Panc1 (cell line): Measurements from ENCODE around the gene CD4. TPM values are rescaled to one million over a fixed set of nuclear protein-coding genes. Genes with fewer than 3 reads are reported as not detected.

Source experiments
- ATAC-seq: fragments of 200-7000 bp; cut with Tn5 transposase; 2 replicates; pipeline ENCODE4 v1.9.1; 2020; ENCODE audit warnings: mild to moderate bottlenecking, moderate library complexity
- BruUV-seq: library from RNA; stranded (reverse); fragments of 400-500 nt; replicated peaks from 2 replicates; lab custom pipeline; 2021; lab: Mats Ljungman, UMichigan
- CTCF ChIA-PET: fragments of 300-600 bp; sonication (Branson Sonifier 250); formaldehyde crosslinking; loops from one replicate; lab custom pipeline; 2022; ENCODE audit warnings: antibody characterized with exemption; lab: Charles Lee
- POLR2A ChIA-PET: fragments of 300-600 bp; sonication (Branson Sonifier 250); formaldehyde crosslinking; loops from one replicate; lab custom pipeline; 2022; ENCODE audit warnings: antibody characterized with exemption; lab: Charles Lee
- DNase-seq: peaks from one replicate; pipeline ENCODE4 v3.0.0-alpha.2; 2010; ENCODE audit warnings: low read depth, low spot score
- H3K27ac ChIP-seq: 2 replicates; pipeline ENCODE4 v1.5.1; 2011; ENCODE audit warnings: mild to moderate bottlenecking, low read length, inconsistent platforms
- H3K27me3 ChIP-seq: fragments of 200-500 bp; sonication (Bioruptor generic); 2 replicates; pipeline ENCODE4 v1.6.0; 2014; ENCODE audit warnings: low read length, inconsistent platforms; ENCODE audit not compliant: control insufficient read depth, insufficient read depth
- H3K36me3 ChIP-seq: fragments of 200-500 bp; sonication (Bioruptor generic); 2 replicates; pipeline ENCODE4 v1.5.1; 2014; ENCODE audit warnings: inconsistent platforms, mild to moderate bottlenecking, low read length, moderate library complexity; ENCODE audit not compliant: control insufficient read depth, insufficient read depth
- H3K4me1 ChIP-seq: 2 replicates; pipeline ENCODE4 v1.5.1; 2011; ENCODE audit warnings: inconsistent platforms, mild to moderate bottlenecking, low read length, moderate library complexity; ENCODE audit not compliant: control insufficient read depth, insufficient read depth
- H3K4me3 ChIP-seq, 2 experiments: 2 replicates each; pipeline ENCODE4 v1.5.1; 2011 to 2012; ENCODE audit warnings: low read depth in 2 of 2, low read length in 2 of 2, mild to moderate bottlenecking in 2 of 2, inconsistent platforms in 1 of 2, moderate library complexity in 1 of 2
- H3K9me3 ChIP-seq: fragments of 200-500 bp; sonication (Bioruptor generic); 2 replicates; pipeline ENCODE4 v1.5.1; 2014; ENCODE audit warnings: low read depth, mild to moderate bottlenecking, inconsistent platforms, low read length, moderate library complexity; ENCODE audit not compliant: control insufficient read depth, insufficient read depth
- CTCF ChIP-seq: fragments of 450-650 bp; IDR thresholded peaks from 2 replicates; pipeline ENCODE4 v1.5.1; 2017; ENCODE audit warnings: mild to moderate bottlenecking
- POLR2AphosphoS5 ChIP-seq: IDR thresholded peaks from 2 replicates; pipeline ENCODE4 v1.6.1; 2012; ENCODE audit warnings: mild to moderate bottlenecking, low read depth, low read length, moderate library complexity
- REST ChIP-seq, 2 experiments: IDR thresholded peaks; 2 replicates each; pipeline ENCODE4 v1.6.1; 2011 to 2012; ENCODE audit warnings: low read depth in 2 of 2, control low read depth in 1 of 2, low read length in 1 of 2, mild to moderate bottlenecking in 1 of 2, moderate library complexity in 1 of 2; ENCODE audit not compliant: insufficient read depth in 1 of 2
- SIN3A ChIP-seq: IDR thresholded peaks from 2 replicates; pipeline ENCODE4 v1.6.1; 2012; ENCODE audit warnings: low read depth, mild to moderate bottlenecking, low read length, moderate library complexity, borderline replicate concordance; ENCODE audit not compliant: insufficient read depth
- TCF7L2 ChIP-seq: IDR thresholded peaks from 2 replicates; pipeline ENCODE4 v1.6.1; 2011; ENCODE audit warnings: mild to moderate bottlenecking, low read depth, low read length, inconsistent platforms
- in situ Hi-C: cut with HindIII; loops from 2 replicates; pipeline ENCODE4 v1.10.0; 2016; ENCODE audit warnings: low sequenced_read_pairs, low pct_unique_long_range_greater_than_20kb
- intact Hi-C: fragments of 100-400 bp; cut with micrococcal nuclease; formaldehyde crosslinking; loops from one replicate; pipeline ENCODE4 v1.10.0; 2022; ENCODE audit not compliant: unreplicated experiment
- total RNA-seq: library from RNA; stranded (reverse); gene quantifications from one replicate; pipeline ENCODE4 v1.2.1, GENCODE V29; 2021; ENCODE audit not compliant: unreplicated experiment

Gene CD4
- total RNA-seq, 1 experiment from 2014 or later = 0.23 TPM

- Histone ChIP-seq H3K4me1 (peaks cover 8% of the 10 kb centered on the region), H3K9me3 (no peaks in the 10 kb centered on the region), H3K27ac (no peak overlapping the region), H3K4me3 (no peak overlapping the region), H3K27me3 (no peaks in the 10 kb centered on the region), H3K36me3 (peaks cover 10% of the 10 kb centered on the region)
- no TSS peak for BruUV-seq
- in situ Hi-C loops (no loop called here), intact Hi-C loops (no loop called here)
- DNase-seq (no peak), ATAC-seq (no peak)
- POLR2A ChIA-PET = no interaction called here
- TF ChIP-seq SIN3A (no peak), POLR2AphosphoS5 (no peak), REST (IDR thresholded peaks at IDR 0.05; ENCODE audit: insufficient read depth in 1 of 2, low read depth in 2 of 2, low read length in 1 of 2) (no peak), CTCF (no peak), TCF7L2 (no peak)
- CTCF ChIA-PET = no interaction called here
These were observed 42.1 kb upstream of the CD4 start for GRCh38 chr12:6747216-6747615.

GRCh38 chr12:6748761-6749160 lies 40.6 kb upstream of the CD4 start:
- Histone ChIP-seq H3K36me3 (peaks cover 10% of the 10 kb centered on the region), H3K27ac (no peak overlapping the region), H3K4me3 (no peak overlapping the region), H3K4me1 (peaks cover 9% of the 10 kb centered on the region), H3K27me3 (no peaks in the 10 kb centered on the region), H3K9me3 (no peaks in the 10 kb centered on the region)
- intact Hi-C loops = no loop called here
- in situ Hi-C loops = no loop called here
- no TSS peak for BruUV-seq
- no peak for DNase-seq
- TF ChIP-seq CTCF (no peak), SIN3A (no peak), POLR2AphosphoS5 (no peak), TCF7L2 (no peak), REST (IDR thresholded peaks at IDR 0.05; ENCODE audit: insufficient read depth in 1 of 2, low read depth in 2 of 2, low read length in 1 of 2) (no peak)
- ChIA-PET POLR2A (no interaction called here), CTCF (no interaction called here)
- ATAC-seq = no peak
